Adrenal gland (tissue), 12 donors: ENCODE results near the gene FGFR4. TPM values are rescaled to one million over a fixed set of nuclear protein-coding genes. Genes with fewer than 3 reads are reported as not detected.

Experiments used
- DNase-seq, 7 donors: peaks; one replicate each; pipeline ENCODE4 v3.0.0-alpha.2; 2019 to 2020
- H3K27ac ChIP-seq, 5 donors: fragments of 200-600 bp; sonication (generic) in 4 of 5; 1 replicate in 3 of 5; 2 replicates in 2 of 5; pipeline versions ENCODE4 v1.5.1 to v1.8.0; 2016 to 2020; ENCODE audit warnings: mild to moderate bottlenecking in 1 of 5
- H3K27me3 ChIP-seq: fragments of 200-600 bp; 2 replicates; pipeline ENCODE4 v1.8.0; 2021
- H3K36me3 ChIP-seq, 2 donors: fragments of 200-600 bp; replicated peaks in 1 of 2; 1 replicate in 1 of 2; 2 replicates in 1 of 2; pipeline versions ENCODE4 v1.5.1 to v1.8.0; 2018 to 2022
- H3K4me1 ChIP-seq, 2 donors: fragments of 200-600 bp; replicated peaks in 1 of 2; 1 replicate in 1 of 2; 2 replicates in 1 of 2; pipeline versions ENCODE4 v1.5.1 to v1.8.0; 2018 to 2021
- H3K4me3 ChIP-seq, 4 donors: fragments of 200-600 bp; sonication (generic) in 3 of 4; one replicate each; pipeline ENCODE4 v1.5.1; 2016 to 2018
- H3K9me3 ChIP-seq, 3 donors: fragments of 200-600 bp; sonication (generic) in 1 of 3; replicated peaks in 1 of 3; 1 replicate in 2 of 3; 2 replicates in 1 of 3; pipeline versions ENCODE4 v1.5.1 to v1.8.0; 2016 to 2021
- CTCF ChIP-seq, 6 experiments: fragments of 450-650 bp in 4 of 6; fragments of 200-600 bp in 2 of 6; sonication (generic) in 1 of 6; IDR thresholded peaks; 1 replicate in 5 of 6; 2 replicates in 1 of 6; pipeline versions ENCODE4 v1.5.1 to v1.8.0; 2016 to 2021; ENCODE audit warnings: antibody characterized with exemption in 6 of 6, mild to moderate bottlenecking in 2 of 6, moderate library complexity in 1 of 6
- POLR2A ChIP-seq, 2 donors: fragments of 450-650 bp; IDR thresholded peaks; one replicate each; pipeline ENCODE4 v1.6.1; 2017; ENCODE audit warnings: antibody characterized with exemption in 2 of 2, mild to moderate bottlenecking in 2 of 2, moderate library complexity in 1 of 2
- WGBS, 4 donors: extraction: QIAGEN DNeasy Blood & Tissue Kit in 2 of 4; methylation state at CpG; one replicate each; pipeline versions ENCODE4 v1.1.5 to v1.1.7; 2013 to 2017; 5-methylcytosine and 5-hydroxymethylcytosine counted together
- intact Hi-C, 2 donors: fragments of 100-400 bp; cut with DNase I; formaldehyde crosslinking; loops; one replicate each; pipeline versions ENCODE4 v1.14.1 to v1.15.0; 2022 to 2023
- polyA plus RNA-seq, 3 donors: library from polyadenylated mRNA; stranded (reverse); fragments of 200-250 nt in 2 of 3; fragments of 350-450 nt in 1 of 3; fragmentation: Illumina TruSeq in 1 of 3; extraction: RNeasy Lipid Tissue Mini Kit (QIAGEN cat#74804) in 1 of 3; gene quantifications; one replicate each; pipeline ENCODE4 v1.2.3, GENCODE V29; 2013 to 2014
- total RNA-seq, 9 donors: library from RNA; depleted of rRNA in 4 of 9; stranded (reverse); fragments of >200 nt in 4 of 9; fragments of 120-200 nt in 1 of 9; fragmentation: NEBNext Ultra II Directional in 1 of 9; extraction: Animal tissue kit (Norgen Biotek cat#: 25700) in 1 of 9; gene quantifications; one replicate each; pipeline versions ENCODE4 v1.1.0 to v1.2.4, GENCODE V29; 2013 to 2023
- donor health status: healthy with polysubstance abuse.
- donor health status: Bipolar disorder and iron deficiency.
- donor health status: DM: yes; HTN: yes; CAD: no.
- donor health status: DM: no; HTN: no; CAD: no.
- donor health status: DM: no; HTN: no; CAD: no.
- donor health status: DM: yes; HTN: yes; CAD: no.

FGFR4 gene
- total and polyA plus RNA-seq, 12 donors: 12.3 to 106 (median 26.4) TPM

DNA sequence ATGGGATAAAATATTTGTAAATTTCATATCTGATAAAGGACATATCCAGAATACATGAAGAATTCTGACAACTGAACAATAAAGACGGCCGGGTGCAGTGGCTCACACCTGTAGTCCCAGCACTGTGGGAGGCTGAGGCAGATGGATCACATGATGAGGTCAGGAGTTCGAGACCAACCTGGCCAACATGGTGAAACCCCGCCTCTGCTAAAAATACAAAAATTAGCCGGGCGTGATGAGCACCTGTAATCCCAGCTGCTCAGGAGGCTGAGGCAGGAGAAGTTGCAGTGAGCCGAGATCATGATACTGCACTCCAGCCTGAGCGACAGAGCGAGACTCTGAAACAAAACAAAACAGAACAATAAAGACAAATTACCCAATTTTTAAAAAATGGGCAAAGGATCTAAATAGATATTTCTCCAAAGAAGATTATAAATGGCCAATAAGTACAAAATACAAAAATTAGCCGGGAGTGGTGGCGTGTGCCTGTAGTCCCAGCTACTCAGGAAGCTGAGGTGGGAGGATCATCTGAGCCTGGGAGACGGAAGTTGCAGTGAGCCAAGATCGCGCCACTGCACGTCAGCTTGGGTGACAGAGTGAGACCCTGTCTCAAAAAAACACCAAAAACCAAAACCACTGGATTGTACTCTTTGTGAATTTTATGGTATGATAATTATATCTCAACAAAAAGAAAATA is 37.2 kb downstream of the FGFR4 start:
- 80 to 90% (median 83%) methylated on average over 15 of the region's 15 CpGs for WGBS, 4 donors
- Histone ChIP-seq H3K36me3 (no peaks in the 10 kb centered on the region), H3K27ac (no peak overlapping the region), H3K4me3 (no peak overlapping the region), H3K4me1 (no peaks in the 10 kb centered on the region), H3K9me3 (no peaks in the 10 kb centered on the region), H3K27me3 (no peaks in the 10 kb centered on the region)
- DNase-seq: no peak
- intact Hi-C loops: no loop called here
- TF ChIP-seq CTCF (IDR thresholded peaks at IDR 0.05) (no peak), POLR2A (IDR thresholded peaks at IDR 0.05) (no peak)

- DNase-seq: no peak
- H3K36me3 ChIP-seq: no peaks in the 10 kb centered on the region
- 78 to 84% (median 80%) methylated on average over 4 of the region's 4 CpGs for WGBS, 4 donors
- H3K4me1 ChIP-seq: no peaks in the 10 kb centered on the region
- H3K4me3 ChIP-seq: no peak overlapping the region
- no peak overlapping the region for H3K27ac ChIP-seq
- TF ChIP-seq CTCF (IDR thresholded peaks at IDR 0.05): no peak
- no peak for TF ChIP-seq POLR2A (IDR thresholded peaks at IDR 0.05)
- no peaks in the 10 kb centered on the region for H3K9me3 ChIP-seq
- no peaks in the 10 kb centered on the region for H3K27me3 ChIP-seq
- intact Hi-C loops: no loop called here
These were observed 37.8 kb downstream of the FGFR4 start for GRCh38 chr5:177124486-177124991.

DNA sequence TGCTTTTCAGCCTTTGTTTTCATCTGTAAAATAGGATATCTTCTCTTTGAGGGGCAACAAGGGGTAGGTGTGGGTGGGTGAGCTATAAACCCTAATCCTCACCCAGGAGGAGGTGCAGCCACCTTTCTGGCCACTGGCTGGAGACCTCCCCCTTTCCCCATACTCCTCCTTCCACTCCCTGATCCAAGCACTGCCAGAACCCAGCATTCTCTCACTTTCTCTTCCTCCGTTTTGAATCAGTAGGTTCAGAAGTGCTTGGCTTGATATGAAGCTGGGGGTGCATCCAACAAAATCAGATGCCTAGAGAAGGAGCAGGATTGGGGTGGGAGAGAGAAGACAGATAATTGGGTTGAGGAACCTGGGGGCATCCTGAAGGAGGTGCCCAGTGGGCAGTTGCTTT is 40.1 kb downstream of the FGFR4 start:
- intact Hi-C loops: no loop called here
- no peak for DNase-seq
- H3K4me3 ChIP-seq: no peak overlapping the region
- no peaks in the 10 kb centered on the region for H3K27me3 ChIP-seq
- no peak overlapping the region for H3K27ac ChIP-seq
- H3K9me3 ChIP-seq: no peaks in the 10 kb centered on the region
- no peaks in the 10 kb centered on the region for H3K4me1 ChIP-seq
- no peaks in the 10 kb centered on the region for H3K36me3 ChIP-seq
- WGBS, 4 donors: 76 to 83% (median 80%) methylated on average over 1 of the region's 1 CpG
- TF ChIP-seq POLR2A (IDR thresholded peaks at IDR 0.05) (no peak), CTCF (IDR thresholded peaks at IDR 0.05) (no peak)

DNA sequence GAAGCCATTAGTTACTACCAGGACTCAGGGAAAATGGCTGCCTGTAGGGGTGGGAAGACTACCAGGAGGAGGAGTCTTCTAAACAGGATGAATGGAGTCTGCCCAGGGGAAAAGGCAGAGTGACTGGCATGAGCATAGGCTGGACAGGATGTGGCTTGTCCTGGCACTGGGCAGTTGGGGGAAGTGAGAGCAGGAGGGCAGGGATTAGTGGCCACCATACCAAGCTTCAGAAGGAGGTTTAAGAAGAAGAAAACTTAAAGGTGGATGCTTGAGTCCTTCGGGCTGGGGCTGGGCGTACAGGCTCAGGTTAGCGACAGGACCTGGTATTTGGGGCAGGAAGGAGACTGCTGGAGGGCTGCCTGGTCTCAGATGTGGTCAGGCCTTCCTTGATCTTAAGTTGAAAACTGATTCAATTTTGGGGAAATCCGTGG is 41.9 kb downstream of the FGFR4 start:
- H3K36me3 ChIP-seq: no peaks in the 10 kb centered on the region
- DNase-seq: peak in 1 of 7 donors; percentile 14
- peak overlapping the region in 2 of 5 donors; percentile 4 to 57 for H3K27ac ChIP-seq
- no peak overlapping the region for H3K4me3 ChIP-seq
- H3K27me3 ChIP-seq: no peaks in the 10 kb centered on the region
- TF ChIP-seq CTCF (IDR thresholded peaks at IDR 0.05) (no peak), POLR2A (IDR thresholded peaks at IDR 0.05) (no peak)
- H3K4me1 ChIP-seq: peaks cover 3 to 6% of the 10 kb centered on the region in 2 donors
- H3K9me3 ChIP-seq: no peaks in the 10 kb centered on the region
- intact Hi-C loops: no loop called here
- WGBS, 4 donors: 79 to 84% (median 82%) methylated on average over 4 of the region's 4 CpGs
